HCT116 (cell line): ENCODE results near the gene KIN. TPM values are rescaled to one million over a fixed set of nuclear protein-coding genes. Genes with fewer than 3 reads are reported as not detected.

Experiments
- ATAC-seq: fragments of 200-7000 bp; cut with Tn5 transposase; 2 replicates; pipeline ENCODE4 v1.9.1; 2020; ENCODE audit warnings: mild to moderate bottlenecking, moderate library complexity
- BruUV-seq: library from RNA; stranded (reverse); fragments of 400-500 nt; replicated peaks from 2 replicates; lab custom pipeline; 2021; lab: Mats Ljungman, UMichigan
- CTCF ChIA-PET: fragments of 300-600 bp; sonication (Branson Sonifier 250); formaldehyde crosslinking; loops from one replicate; lab custom pipeline; 2021; ENCODE audit warnings: antibody characterized with exemption; lab: Charles Lee
- POLR2A ChIA-PET: fragments of 300-600, 350-600 bp; sonication (Branson Sonifier 250); formaldehyde crosslinking; loops from one replicate; lab custom pipeline; 2021; ENCODE audit warnings: antibody characterized with exemption; lab: Charles Lee
- RAD21 ChIA-PET, 2 experiments: fragments of 300-600 bp; sonication (Branson Sonifier 250); formaldehyde crosslinking; loops; one replicate each; lab custom pipeline; 2023; ENCODE audit warnings: low total read pairs in 2 of 2; ENCODE audit not compliant: uncharacterized antibody in 2 of 2, unreplicated experiment in 2 of 2, low non-redundant PET in 1 of 2; lab: Charles Lee
- DNase-seq: peaks from one replicate; pipeline ENCODE4 v3.0.0-alpha.2; 2010; ENCODE audit warnings: low read depth, low spot score
- H2AFZ ChIP-seq: fragments of 200-600 bp; shearing (Covaris generic), sonication (generic); 2 replicates; pipeline ENCODE4 v1.6.1; 2017; ENCODE audit warnings: low read depth, mixed run types, mixed read lengths, antibody characterized with exemption, low read length; ENCODE audit not compliant: poor library complexity, severe bottlenecking
- H3K27ac ChIP-seq: 2 replicates; pipeline ENCODE4 v1.5.1; 2012; ENCODE audit warnings: low read depth, low read length
- H3K27me3 ChIP-seq: fragments of 200-600 bp; sonication (generic); 2 replicates; pipeline ENCODE4 v1.6.1; 2016; ENCODE audit warnings: mixed run types, low read length, mixed read lengths; ENCODE audit not compliant: insufficient read depth
- H3K36me3 ChIP-seq, 2 experiments: fragments of 200-500 bp in 1 of 2; fragments of 200-600 bp in 1 of 2; sonication (Bioruptor generic) in 1 of 2; sonication (generic) in 1 of 2; 2 replicates each; pipeline versions ENCODE4 v1.5.1 to v1.6.1; 2014 to 2016; ENCODE audit warnings: low read length in 2 of 2, inconsistent platforms in 1 of 2, mixed read lengths in 1 of 2, mixed run types in 1 of 2; ENCODE audit not compliant: insufficient read depth in 2 of 2, control insufficient read depth in 1 of 2
- H3K4me1 ChIP-seq, 2 experiments: fragments of 200-600 bp in 1 of 2; sonication (generic) in 1 of 2; 2 replicates each; pipeline versions ENCODE4 v1.5.1 to v1.6.1; 2012 to 2017; ENCODE audit warnings: low read length in 2 of 2, inconsistent platforms in 1 of 2, mild to moderate bottlenecking in 1 of 2, mixed read lengths in 1 of 2, mixed run types in 1 of 2, moderate library complexity in 1 of 2; ENCODE audit not compliant: insufficient read depth in 2 of 2, control insufficient read depth in 1 of 2
- H3K4me2 ChIP-seq: fragments of 200-600 bp; sonication (generic); 2 replicates; pipeline ENCODE4 v1.6.1; 2017; ENCODE audit warnings: mixed run types, low read length, mixed read lengths
- H3K4me3 ChIP-seq, 2 experiments: fragments of 200-600 bp in 1 of 2; sonication (generic) in 1 of 2; replicated peaks in 1 of 2; 2 replicates each; pipeline ENCODE4 v1.5.1; 2011 to 2016; ENCODE audit warnings: low read length in 2 of 2, control low read depth in 1 of 2, low read depth in 1 of 2, mild to moderate bottlenecking in 1 of 2, mixed read lengths in 1 of 2, mixed run types in 1 of 2
- H3K79me2 ChIP-seq: fragments of 200-600 bp; sonication (generic); 2 replicates; pipeline ENCODE4 v1.6.1; 2017; ENCODE audit warnings: mild to moderate bottlenecking, mixed run types, low read length, moderate library complexity, mixed read lengths; ENCODE audit not compliant: insufficient read depth
- H3K9ac ChIP-seq: fragments of 200-600 bp; sonication (generic); 2 replicates; pipeline ENCODE4 v1.6.1; 2016; ENCODE audit warnings: low read length, mixed read lengths
- H3K9me2 ChIP-seq: fragments of 200-600 bp; sonication (generic), shearing (Covaris generic); 2 replicates; pipeline ENCODE4 v1.6.1; 2017; ENCODE audit warnings: mixed run types, mild to moderate bottlenecking, moderate library complexity; ENCODE audit not compliant: insufficient read depth
- H3K9me3 ChIP-seq, 2 experiments: fragments of 200-500 bp in 1 of 2; fragments of 200-600 bp in 1 of 2; sonication (Bioruptor generic) in 1 of 2; sonication (generic) in 1 of 2; 2 replicates each; pipeline ENCODE4 v1.6.1; 2014 to 2017; ENCODE audit warnings: low read length in 2 of 2, mixed read lengths in 2 of 2, inconsistent platforms in 1 of 2, low read depth in 1 of 2, mild to moderate bottlenecking in 1 of 2, mixed run types in 1 of 2, moderate library complexity in 1 of 2; ENCODE audit not compliant: control insufficient read depth in 1 of 2, insufficient read depth in 1 of 2
- H4K20me1 ChIP-seq: fragments of 200-600 bp; sonication (generic), shearing (Covaris generic); 2 replicates; pipeline ENCODE4 v1.6.1; 2017; ENCODE audit warnings: mixed run types, mild to moderate bottlenecking, moderate library complexity; ENCODE audit not compliant: insufficient read depth
- CBX3 ChIP-seq: IDR thresholded peaks from 2 replicates; pipeline ENCODE4 v1.6.1; 2012; ENCODE audit warnings: low read depth
- EGR1 ChIP-seq: IDR thresholded peaks from 2 replicates; pipeline ENCODE4 v1.6.1; 2012; ENCODE audit warnings: low read depth
- EZH2 ChIP-seq: fragments of 200-600 bp; sonication (generic); IDR thresholded peaks from 2 replicates; pipeline ENCODE4 v1.6.1; 2017; ENCODE audit warnings: antibody characterized with exemption, mixed run types
- EZH2phosphoT487 ChIP-seq: fragments of 200-600 bp; IDR thresholded peaks from 2 replicates; pipeline ENCODE4 v1.6.1; 2018; ENCODE audit warnings: antibody characterized with exemption, borderline replicate concordance
- JUND ChIP-seq: IDR thresholded peaks from 2 replicates; pipeline ENCODE4 v1.6.1; 2012
- POLR2AphosphoS5 ChIP-seq: IDR thresholded peaks from 2 replicates; pipeline ENCODE4 v1.6.1; 2011; ENCODE audit warnings: mild to moderate bottlenecking, low read depth, low read length, moderate library complexity
- RAD21 ChIP-seq: IDR thresholded peaks from 2 replicates; pipeline ENCODE4 v1.6.1; 2012; ENCODE audit warnings: low read depth, mild to moderate bottlenecking
- SIN3A ChIP-seq: IDR thresholded peaks from 2 replicates; pipeline ENCODE4 v1.6.1; 2012; ENCODE audit warnings: low read depth
- SP1 ChIP-seq: IDR thresholded peaks from 2 replicates; pipeline ENCODE4 v1.6.1; 2012; ENCODE audit warnings: low read depth
- TCF7L2 ChIP-seq: IDR thresholded peaks from 2 replicates; pipeline ENCODE4 v1.7.0; 2011; ENCODE audit warnings: borderline replicate concordance, inconsistent platforms; ENCODE audit not compliant: insufficient read depth, insufficient read length; ENCODE audit errors: extremely low read depth
- YY1 ChIP-seq: IDR thresholded peaks from 2 replicates; pipeline ENCODE4 v1.6.1; 2011; ENCODE audit warnings: low read length, low read depth, moderate library complexity, mild to moderate bottlenecking; ENCODE audit not compliant: insufficient replicate concordance; ENCODE audit errors: extremely low read depth
- ZNF274 ChIP-seq: fragments of 200-500 bp; sonication (Bioruptor generic); IDR thresholded peaks from 2 replicates; pipeline ENCODE4 v1.6.1; 2014; ENCODE audit warnings: mild to moderate bottlenecking, low read depth, low read length, inconsistent platforms
- intact Hi-C: fragments of 100-400 bp; cut with micrococcal nuclease; formaldehyde crosslinking; loops from 2 replicates; pipeline ENCODE4 v1.10.0; 2022
- total RNA-seq: library from RNA; stranded (reverse); gene quantifications from one replicate; pipeline ENCODE4 v1.2.1, GENCODE V29; 2021; ENCODE audit not compliant: unreplicated experiment
- TF ChIP-seq, protein P1 (sequence below): IDR thresholded peaks from 2 replicates; pipeline ENCODE4 v1.6.1; 2012

Gene KIN
- total RNA-seq, 1 experiment from 2014 or later: 13.6 TPM

DNA sequence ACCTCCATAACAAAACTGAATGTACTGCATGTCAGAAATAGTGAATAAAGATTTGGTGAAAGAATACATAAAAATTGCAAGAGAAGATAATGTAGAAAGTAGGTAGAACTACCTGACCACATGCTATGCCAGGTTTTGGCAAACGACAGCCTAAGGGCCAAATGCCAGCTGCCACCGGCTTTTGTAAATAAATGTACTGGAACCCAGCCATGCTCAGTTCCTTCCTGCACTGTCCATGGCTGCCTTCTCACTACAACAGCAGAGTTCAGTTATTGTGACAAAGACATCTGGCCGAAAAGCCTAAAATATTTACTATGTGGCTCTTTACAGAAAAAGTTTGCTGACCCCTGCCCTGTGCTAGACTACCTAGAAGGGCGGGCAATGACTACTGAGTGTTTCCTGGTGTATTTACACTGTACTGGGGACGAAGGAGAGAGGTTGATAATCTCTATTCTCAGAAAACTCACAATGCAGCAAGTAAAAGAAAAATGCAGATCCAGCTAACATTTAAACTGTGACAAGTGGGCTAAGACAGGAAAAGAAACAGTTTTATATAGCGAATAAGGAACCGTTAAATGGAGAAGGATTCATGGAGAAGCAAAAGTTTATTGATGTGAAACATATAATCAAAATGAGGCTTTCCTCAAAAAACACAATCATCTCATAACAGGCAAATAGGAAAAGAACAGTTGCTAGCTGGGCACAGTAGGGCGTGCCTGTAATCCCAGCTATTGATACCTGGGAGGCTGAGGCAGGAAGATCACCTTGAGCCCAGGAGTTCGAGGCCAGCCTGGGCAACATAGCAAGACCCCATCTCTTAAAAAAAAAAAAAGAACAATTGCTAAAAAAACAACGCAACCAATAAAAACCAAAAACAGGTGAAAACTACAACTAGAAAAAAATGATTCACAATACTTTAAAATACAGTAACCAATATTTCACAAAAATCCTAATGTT, 13.7 kb downstream of the KIN start:
- Histone ChIP-seq H3K27ac (no peak overlapping the region), H3K4me3 (no peak overlapping the region), H3K9me3 (no peaks in the 10 kb centered on the region), H3K4me1 (no peaks in the 10 kb centered on the region), H4K20me1 (no peaks in the 10 kb centered on the region), H3K9ac (no peak overlapping the region), H3K36me3 (peaks cover 5 to 24% of the 10 kb centered on the region in 2 experiments; a peak in 2 of 4 replicates), H3K9me2 (no peaks in the 10 kb centered on the region), H3K79me2 (no peaks in the 10 kb centered on the region), H3K4me2 (no peak overlapping the region), H2AFZ (no peak overlapping the region), H3K27me3 (no peaks in the 10 kb centered on the region)
- CTCF ChIA-PET: interaction anchor here (1.1 kb wide), 1 partner anchor 18 kb away, joined by 4 read pairs; no protein-coding TSS in a partner anchor
- ATAC-seq: no peak
- RAD21 ChIA-PET: no interaction called here
- no TSS peak for BruUV-seq
- no peak for DNase-seq
- TF ChIP-seq EZH2phosphoT487: no peak
- TF ChIP-seq EGR1: no peak
- TF ChIP-seq YY1: no peak
- intact Hi-C loops: no loop called here
- POLR2A ChIA-PET: no interaction called here

DNA sequence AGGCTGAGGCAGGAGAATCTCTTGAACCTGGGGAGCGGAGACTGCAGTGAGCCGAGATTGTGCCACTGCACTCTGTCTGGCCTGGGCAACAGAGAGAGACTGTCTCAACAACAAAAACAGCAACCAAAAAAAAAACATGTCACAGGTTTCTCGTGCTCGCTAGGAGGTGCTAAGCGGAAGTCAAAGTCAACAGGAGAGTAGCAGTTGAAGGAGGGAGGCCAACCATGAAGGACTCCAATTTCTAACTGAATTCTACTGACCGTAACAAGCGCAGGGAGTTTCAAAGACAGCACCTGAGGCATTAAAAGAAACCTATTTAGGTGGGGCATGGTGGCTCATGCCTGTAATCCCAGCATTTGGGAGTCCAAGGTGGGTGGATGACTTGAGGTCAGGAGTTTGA, 19.4 kb downstream of the KIN start:
- no TSS peak for BruUV-seq

More for the DNA sequence above, 19.4 kb downstream of the KIN start:
- Histone ChIP-seq H4K20me1 (no peaks in the 10 kb centered on the region), H2AFZ (no peak overlapping the region), H3K79me2 (no peaks in the 10 kb centered on the region), H3K9ac (no peak overlapping the region), H3K4me2 (no peak overlapping the region), H3K27me3 (no peaks in the 10 kb centered on the region), H3K4me1 (no peaks in the 10 kb centered on the region), H3K27ac (no peak overlapping the region), H3K4me3 (no peak overlapping the region), H3K9me3 (no peaks in the 10 kb centered on the region), H3K36me3 (peaks cover 7 to 29% of the 10 kb centered on the region in 2 experiments; a peak in 3 of 4 replicates), H3K9me2 (no peaks in the 10 kb centered on the region)
- DNase-seq: no peak
- ChIA-PET CTCF (no interaction called here), RAD21 (no interaction called here), POLR2A (no interaction called here)
- no peak for ATAC-seq
- intact Hi-C loops: no loop called here
- TF ChIP-seq EGR1 (no peak), SIN3A (no peak), EZH2phosphoT487 (no peak), JUND (no peak), POLR2AphosphoS5 (no peak), YY1 (no peak), ZNF274 (no peak), TCF7L2 (no peak), RAD21 (no peak), EZH2 (no peak), SP1 (no peak), CBX3 (no peak)
- TF ChIP-seq, protein P1, sequence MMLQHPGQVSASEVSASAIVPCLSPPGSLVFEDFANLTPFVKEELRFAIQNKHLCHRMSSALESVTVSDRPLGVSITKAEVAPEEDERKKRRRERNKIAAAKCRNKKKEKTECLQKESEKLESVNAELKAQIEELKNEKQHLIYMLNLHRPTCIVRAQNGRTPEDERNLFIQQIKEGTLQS: no peak
